CD4-positive, alpha-beta T cell treated with Interleukin-2 at 100 ng/mL for 4 hours (primary cell): Measurements from ENCODE around the gene SLC44A2.
"Not testable (repeated sequence)": the region's sequence is repeated elsewhere in the genome, so short reads cannot be mapped to it uniquely, and the experiment has no call there.

Experiments
- DNase-seq: peaks from one replicate; pipeline ENCODE4 v3.0.0-alpha.2; 2020; ENCODE audit warnings: low spot score

The SLC44A2 gene

GRCh38 chr19:10651851-10652250 lies 26.5 kb downstream of the SLC44A2 start:
- no peak for DNase-seq

GRCh38 chr19:10653482-10653731 lies 28.1 kb downstream of the SLC44A2 start:
- no peak for DNase-seq

DNA sequence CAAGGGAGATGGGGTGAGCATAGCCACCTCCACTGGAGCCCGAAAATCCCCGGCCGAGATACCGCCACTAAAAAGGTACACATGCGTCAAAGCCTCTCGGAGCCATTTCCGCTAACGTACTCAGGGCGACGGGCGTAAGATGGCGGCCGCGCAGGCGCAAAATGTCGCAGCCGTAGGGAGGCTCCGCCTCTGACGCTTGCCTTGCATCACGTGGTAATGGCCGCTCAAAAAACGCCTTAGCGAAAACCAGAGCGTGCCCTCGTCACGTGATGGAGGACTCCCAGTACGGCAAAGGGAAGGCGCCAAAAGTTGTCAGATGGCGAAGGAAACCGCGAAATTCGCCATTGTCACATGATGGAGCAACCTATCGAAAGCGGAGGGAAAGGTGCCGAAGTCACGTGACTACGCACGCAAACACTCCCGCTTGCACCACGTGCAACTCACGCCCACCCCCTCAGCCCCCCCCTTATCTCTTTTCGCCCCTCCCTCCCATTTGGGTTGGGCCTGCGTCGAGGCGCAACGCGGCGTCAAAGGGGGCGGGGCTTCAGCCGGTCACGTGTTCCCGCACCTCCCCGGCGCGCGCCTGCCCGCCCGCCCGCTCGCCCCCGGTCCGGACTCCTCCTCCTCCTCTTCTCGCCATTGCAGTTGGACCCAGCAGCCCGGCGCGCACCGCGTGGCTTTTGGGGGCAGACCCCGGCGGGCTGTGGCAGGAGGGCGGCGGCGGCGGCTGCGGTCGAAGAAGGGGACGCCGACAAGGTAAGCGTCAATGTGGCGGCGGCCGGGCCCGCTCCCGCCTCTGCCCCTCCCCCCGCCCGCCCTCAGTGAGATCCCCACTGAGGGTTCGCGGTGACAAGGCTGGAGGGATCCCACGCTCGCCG lies 28.6 kb downstream of the SLC44A2 start, which contains the start of gene ILF3:
ILF3 (plus strand) TSS at position 615 of the 878 bp plus-strand sequence. CDS start 16,260 bp downstream, outside the sequence.
- peak; percentile 100 for DNase-seq

- DNase-seq: peak; percentile 48
Measured at GRCh38 chr19:10654610-10655456, 29.5 kb downstream of the SLC44A2 start.

- peak; percentile 24 for DNase-seq
Measured at GRCh38 chr19:10655457-10656312, 30.3 kb downstream of the SLC44A2 start.

DNA sequence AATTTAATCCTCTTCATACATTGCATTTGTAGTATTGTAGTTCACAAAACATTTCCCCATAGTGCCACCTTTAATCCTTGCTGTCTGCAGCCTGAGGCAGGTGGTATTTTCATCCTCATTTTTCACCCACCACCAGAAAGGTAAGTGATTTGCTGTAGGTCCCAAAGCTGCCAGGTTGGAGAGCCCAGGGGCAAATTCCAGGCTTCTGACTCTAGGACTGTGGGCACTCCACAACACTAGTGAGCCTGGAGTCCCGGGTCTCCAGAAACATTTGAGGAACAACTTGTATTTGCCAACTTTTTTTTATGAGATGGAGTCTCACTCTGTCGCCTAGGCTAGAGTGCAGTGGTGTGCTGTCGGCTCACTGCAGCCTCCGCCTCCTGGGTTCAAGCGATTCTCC lies 35.0 kb downstream of the SLC44A2 start:
- no peak for DNase-seq

- no peak for DNase-seq
Measured at GRCh38 chr19:10661946-10662345, 36.6 kb downstream of the SLC44A2 start.

- DNase-seq: no peak
Measured at GRCh38 chr19:10662384-10663251, 37.3 kb downstream of the SLC44A2 start.

GRCh38 chr19:10663252-10663563 lies 37.9 kb downstream of the SLC44A2 start:
- not testable (repeated sequence) for DNase-seq

GRCh38 chr19:10667867-10668266 lies 42.5 kb downstream of the SLC44A2 start:
- no peak for DNase-seq

DNA sequence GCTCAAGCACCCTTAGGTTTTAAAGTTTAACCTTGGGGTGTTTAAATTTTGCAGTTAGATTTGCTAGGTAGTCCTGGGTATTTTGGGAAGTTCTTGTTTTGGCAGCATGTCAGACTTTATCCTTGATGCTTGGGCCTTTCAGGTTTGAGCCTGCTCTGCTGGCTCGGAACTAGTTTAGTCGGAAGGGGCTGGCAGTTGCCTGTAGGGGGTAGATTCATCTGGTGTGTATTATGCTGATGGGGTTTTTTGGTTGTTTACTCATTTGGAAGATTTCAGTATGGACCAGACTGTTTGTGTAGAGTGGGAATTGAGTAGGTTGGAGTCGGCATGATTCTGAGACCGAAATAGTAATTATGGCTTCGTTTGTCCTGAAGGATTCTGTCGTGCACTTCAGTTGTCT lies 43.9 kb downstream of the SLC44A2 start:
- DNase-seq: no peak

DNA sequence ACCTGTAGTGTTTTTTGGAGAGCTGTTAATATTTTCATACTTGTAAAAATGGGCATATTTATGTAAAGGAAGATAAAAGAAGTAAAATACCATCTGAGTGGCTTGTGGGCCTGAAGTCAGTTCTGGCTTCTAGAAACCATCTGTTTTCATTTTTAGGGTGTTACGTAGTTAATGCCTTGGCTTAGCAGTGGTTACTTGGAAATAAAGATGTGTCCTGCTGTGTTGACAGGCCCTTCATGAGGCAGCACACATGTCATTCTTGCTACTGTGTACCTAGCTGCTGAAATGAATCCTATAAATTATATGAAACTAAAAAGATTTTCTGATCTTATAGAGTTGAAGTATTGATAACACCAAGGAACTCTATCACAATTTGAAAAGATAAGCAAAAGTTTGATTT lies 44.8 kb downstream of the SLC44A2 start:
- DNase-seq: no peak

GRCh38 chr19:10670876-10671804 lies 45.8 kb downstream of the SLC44A2 start:
- no peak for DNase-seq

DNA sequence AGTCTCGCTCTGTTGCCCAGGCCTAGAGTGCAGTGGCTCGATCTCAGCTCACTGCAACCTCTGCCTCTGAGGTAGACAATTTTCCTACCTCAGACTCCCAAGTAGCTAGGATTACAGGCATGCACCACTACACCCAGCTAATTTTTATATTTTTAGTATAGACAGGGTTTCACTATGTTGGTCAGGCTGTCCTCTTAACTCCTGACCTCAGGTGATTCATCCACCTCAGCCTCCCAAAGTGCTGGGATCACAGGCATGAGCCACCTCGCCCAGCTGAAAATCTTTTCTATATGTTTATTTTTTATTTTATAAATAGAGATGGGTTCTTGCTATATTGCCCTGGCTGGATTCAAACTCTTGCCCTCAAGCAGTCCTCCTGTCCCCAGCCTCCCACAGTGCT lies 46.6 kb downstream of the SLC44A2 start:
- DNase-seq: not testable (repeated sequence)

GRCh38 chr19:10675214-10675613 lies 49.9 kb downstream of the SLC44A2 start:
- not testable (repeated sequence) for DNase-seq

DNA sequence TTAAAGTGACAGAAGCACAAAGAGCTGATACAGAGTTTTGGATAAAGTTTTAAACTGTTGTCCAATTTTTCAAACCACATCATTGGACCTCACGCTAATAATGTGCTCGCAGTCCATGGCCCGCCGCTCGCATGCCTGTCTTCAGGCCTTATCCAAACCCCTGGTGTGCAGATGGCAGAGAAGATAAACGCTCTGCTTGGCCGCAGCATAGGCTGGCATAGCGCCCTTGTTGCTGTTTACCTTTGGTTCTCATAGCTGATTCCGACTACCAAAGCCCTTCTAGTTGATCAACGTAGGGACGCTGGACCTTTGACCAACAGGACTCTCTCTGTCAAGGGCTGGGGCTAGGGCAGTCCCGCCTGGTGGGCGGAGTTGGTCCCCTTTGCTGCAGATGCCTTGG lies 52.4 kb downstream of the SLC44A2 start:
- DNase-seq: no peak

DNA sequence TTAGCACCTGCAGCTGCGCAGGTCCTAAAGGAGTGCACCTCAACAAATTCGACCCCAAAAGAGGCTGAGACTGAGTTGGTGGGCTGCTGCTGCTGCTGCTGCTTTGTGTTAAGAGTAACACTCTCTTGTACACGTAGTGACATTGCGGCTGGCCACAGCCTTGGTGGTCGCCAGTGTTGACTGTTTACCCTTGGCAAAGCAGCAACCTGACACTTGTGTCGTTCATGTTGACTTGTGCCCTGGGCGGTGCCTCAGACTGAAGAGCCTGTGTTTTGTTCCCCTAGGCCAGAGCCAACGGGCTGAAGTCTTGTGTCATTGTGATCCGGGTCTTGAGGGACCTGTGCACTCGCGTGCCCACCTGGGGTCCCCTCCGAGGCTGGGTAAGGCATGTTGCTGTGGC lies 53.5 kb downstream of the SLC44A2 start:
- DNase-seq: no peak

GRCh38 chr19:10679743-10680142 lies 54.4 kb downstream of the SLC44A2 start:
- DNase-seq: no peak

DNA sequence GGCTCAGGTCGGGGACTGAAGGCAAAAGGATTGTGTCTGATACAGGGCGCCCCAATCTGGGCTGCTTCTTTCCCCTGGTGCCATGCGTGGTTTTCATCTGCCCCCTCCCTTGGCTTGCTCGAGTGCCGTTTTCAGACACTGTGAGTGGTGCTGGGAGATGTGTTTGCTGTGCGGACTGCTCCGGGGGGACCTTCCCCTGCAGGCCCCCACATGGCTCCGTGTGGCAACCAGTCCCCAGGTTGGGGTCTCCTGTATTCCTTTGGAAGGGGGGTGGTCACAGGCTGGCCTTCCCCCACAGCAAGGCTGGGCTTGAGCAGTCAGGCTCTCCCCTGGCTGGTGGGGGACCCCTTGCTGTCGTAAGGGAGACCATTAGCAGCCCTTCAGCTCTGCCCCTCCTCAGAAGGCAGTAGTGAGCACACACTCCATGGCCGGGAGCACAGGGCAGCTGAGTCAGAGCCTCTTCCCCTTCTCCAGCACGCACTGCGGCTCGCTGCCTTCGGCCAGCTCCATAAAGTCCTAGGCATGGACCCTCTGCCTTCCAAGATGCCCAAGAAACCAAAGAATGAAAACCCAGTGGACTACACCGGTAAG lies 55.3 kb downstream of the SLC44A2 start:
- no peak for DNase-seq

- DNase-seq: no peak
Measured at GRCh38 chr19:10681658-10682057, 56.3 kb downstream of the SLC44A2 start.
